Choroid plexus epithelial cell (primary cell): Measurements from ENCODE around the gene MISP3.

Experiments
- DNase-seq: peaks from one replicate; pipeline ENCODE4 v3.0.0-alpha.2; 2010; ENCODE audit warnings: low read depth
- H3K4me3 ChIP-seq: 2 replicates; pipeline ENCODE4 v1.5.1; 2011; ENCODE audit warnings: low read depth, mild to moderate bottlenecking, control low read depth, low read length, moderate library complexity
- TF ChIP-seq, protein P1 (sequence below): conservative IDR thresholded peaks from 2 replicates; pipeline ENCODE4 v1.5.1; 2011; ENCODE audit warnings: low read depth, mild to moderate bottlenecking, control low read depth, inconsistent platforms, low read length, moderate library complexity

Gene MISP3

DNA sequence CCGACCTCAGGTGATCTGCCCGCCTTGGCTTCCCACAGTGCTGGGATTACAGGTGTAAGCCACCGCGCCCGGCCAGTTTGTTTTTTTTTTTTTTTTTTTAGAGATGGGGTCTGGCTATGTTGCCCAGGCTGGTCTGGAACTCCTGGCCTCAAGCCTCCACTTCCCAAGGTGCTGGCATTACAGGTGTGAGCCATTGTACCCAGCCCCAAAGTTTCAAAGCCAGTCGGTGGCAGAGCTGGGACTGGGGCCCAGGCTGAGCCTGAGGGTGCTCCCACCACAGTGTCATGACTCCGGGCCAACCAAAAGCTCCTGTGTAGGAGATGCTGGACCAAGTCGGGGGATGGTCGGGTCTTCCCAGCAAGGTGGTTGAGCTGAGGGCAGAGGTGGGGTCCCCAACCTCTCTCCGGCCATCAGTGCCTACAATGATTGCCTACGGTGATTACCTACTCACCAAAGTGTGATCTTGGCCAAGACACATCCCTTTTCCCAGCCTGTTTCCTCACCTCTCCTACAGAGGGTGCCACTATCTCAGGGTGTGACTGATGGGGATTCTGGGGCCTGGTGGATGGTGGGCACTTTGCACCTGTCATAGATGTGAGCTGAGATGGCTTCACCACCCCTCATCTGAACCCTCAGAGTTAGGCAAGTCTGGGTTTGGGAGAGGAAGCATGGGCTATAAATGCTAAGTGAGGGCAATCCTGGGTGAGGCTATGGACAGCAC is 23.8 kb downstream of the MISP3 start:
- no peak overlapping the region for H3K4me3 ChIP-seq
- TF ChIP-seq, protein P1, sequence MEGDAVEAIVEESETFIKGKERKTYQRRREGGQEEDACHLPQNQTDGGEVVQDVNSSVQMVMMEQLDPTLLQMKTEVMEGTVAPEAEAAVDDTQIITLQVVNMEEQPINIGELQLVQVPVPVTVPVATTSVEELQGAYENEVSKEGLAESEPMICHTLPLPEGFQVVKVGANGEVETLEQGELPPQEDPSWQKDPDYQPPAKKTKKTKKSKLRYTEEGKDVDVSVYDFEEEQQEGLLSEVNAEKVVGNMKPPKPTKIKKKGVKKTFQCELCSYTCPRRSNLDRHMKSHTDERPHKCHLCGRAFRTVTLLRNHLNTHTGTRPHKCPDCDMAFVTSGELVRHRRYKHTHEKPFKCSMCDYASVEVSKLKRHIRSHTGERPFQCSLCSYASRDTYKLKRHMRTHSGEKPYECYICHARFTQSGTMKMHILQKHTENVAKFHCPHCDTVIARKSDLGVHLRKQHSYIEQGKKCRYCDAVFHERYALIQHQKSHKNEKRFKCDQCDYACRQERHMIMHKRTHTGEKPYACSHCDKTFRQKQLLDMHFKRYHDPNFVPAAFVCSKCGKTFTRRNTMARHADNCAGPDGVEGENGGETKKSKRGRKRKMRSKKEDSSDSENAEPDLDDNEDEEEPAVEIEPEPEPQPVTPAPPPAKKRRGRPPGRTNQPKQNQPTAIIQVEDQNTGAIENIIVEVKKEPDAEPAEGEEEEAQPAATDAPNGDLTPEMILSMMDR, result peak; percentile 45

DNA sequence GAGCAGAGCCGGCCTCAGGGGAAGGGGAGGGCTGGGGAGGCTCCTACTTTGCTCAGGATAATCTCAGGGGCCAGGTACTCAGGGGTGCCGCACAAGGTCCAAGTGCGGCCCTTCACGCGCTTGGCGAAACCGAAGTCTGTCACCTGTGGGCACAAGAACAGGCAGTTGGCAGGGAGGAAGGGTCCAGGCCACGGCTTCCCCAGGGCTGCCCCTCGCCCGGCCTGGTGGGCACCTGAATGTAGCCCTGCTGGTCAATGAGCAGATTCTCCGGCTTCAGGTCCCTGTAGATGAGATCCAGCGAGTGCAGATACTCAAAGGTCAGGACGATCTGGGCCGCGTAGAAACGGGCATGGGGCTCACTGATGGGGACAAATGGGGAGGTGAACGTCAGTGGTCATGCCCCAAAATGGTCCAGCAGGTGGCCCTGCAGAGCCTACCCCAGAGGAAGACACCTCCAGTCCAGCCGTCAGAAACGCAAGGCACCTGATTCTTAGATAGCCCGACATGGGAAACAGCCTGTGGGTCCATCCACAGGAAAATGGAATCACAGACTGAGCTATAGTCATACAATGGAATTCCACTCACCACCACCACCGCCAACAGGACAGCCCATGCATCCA is 25.1 kb downstream of the MISP3 start:
- TF ChIP-seq, protein P1, result peak; percentile 38
- no peak for DNase-seq

More for the DNA sequence above, 23.8 kb downstream of the MISP3 start:
- DNase-seq, result no peak

DNA sequence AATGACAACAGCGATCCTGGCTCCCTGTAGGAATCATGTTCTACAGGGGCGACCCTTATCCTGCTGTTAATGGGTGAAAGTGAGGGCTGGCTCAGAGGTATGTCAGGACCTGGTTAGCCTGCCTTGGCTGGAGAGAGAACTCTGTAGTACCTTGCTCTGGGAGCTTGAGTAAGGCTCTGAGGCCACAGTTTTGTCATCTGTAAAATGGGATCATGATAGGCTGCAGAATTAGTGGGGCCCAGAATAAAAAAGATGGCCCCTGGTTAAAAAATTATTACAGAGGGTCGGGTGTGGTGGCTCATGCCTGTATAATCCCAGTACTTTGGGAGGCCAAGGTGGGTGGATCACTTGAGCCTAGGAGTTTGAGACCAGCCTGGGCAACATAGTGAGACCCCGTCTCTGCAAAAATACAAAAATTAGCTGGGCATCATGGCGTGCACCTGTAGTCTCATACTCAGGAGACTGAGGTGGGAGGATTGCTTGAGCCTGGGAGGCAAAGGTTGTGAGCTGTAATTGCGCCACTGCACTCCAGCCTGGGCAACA is 28.5 kb downstream of the MISP3 start:
- H3K4me3 ChIP-seq, result no peak overlapping the region
- no peak for DNase-seq
- TF ChIP-seq, protein P1, result no peak

More for the DNA sequence above, 25.1 kb downstream of the MISP3 start:
- no peak overlapping the region for H3K4me3 ChIP-seq

DNA sequence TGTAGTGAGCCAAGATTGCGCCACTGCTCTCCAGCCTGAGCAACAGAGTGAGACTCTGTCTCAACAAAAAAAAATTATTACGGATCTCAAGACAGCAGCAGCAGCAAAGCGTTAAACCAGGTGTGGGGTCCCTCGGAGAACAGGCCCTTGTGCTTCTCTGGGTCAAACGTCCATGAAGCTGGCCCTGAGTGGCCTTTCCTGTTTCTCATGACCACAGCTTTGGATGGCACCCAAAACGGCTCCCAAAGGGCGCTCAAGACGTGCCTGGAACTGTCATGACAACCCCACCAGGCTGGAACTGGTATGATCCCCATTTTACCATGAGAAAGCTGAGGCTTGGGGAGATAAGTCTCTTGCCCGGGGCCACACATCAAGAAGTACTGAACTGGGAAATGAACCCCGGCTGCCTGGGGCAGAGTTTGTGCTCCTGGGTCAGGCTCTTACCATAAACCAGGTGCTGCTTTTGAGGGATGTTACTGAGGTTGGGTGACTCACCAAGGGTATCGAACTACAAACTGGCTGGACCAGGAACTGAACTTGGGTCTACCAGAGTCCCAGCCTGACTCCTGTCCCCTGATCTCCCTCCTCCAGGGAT is 29.6 kb downstream of the MISP3 start:
- no peak overlapping the region for H3K4me3 ChIP-seq
- TF ChIP-seq, protein P1, result no peak
- DNase-seq, result no peak

DNA sequence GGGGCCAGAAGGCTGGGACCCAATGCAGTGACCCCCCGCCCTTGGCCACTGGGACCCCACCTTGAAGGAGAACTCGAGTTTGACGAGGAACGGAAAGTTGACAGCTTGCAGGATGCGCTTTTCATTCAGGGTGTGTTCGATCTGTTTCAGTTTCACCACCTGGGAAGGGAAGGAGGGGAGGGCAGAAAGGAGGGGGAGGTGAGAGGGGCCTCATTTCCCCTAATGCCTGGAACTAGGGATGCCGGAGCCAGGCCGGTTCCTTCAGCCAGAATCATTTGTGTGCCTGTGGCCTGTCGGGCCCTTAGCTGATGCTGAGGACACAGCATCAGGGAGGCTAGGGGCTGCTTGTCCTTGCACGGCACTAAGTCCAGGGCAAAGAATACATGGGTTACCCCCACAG is 30.2 kb downstream of the MISP3 start:
- TF ChIP-seq, protein P1, result no peak
- DNase-seq, result no peak
- H3K4me3 ChIP-seq, result no peak overlapping the region

DNA sequence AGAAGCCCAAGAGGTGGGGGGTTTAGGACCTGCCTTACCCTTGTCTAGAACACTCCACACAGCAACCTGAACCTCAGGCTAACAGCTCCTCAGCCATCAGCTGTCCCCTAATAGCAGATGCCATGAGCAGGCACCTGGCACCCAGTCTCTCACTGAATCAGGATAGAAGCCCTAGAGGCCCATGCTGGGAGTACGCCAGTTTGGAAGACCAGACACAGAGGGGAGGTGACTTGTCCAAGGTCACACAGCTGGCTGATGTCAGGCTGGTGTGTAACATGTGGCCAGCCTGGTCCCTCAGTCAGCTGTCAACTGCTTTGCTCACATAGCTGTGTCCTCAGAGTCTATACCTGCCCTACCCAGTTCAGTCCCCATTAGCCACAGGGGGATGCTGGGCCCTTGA is 30.7 kb downstream of the MISP3 start:
- TF ChIP-seq, protein P1, result no peak
- no peak for DNase-seq

More for the DNA sequence above, 30.7 kb downstream of the MISP3 start:
- H3K4me3 ChIP-seq, result no peak overlapping the region
